GM12873 (cell line): ENCODE data around the gene COA3.

ENCODE experiments used
- CTCF ChIP-seq: IDR thresholded peaks from 2 replicates; pipeline ENCODE4 v1.5.1; 2012; ENCODE audit warnings: low read depth, mild to moderate bottlenecking, moderate library complexity, low read length, control low read depth; ENCODE audit not compliant: insufficient read depth; ENCODE audit errors: missing control alignments

The COA3 gene

GRCh38 chr17:42832213-42832933 lies 33.9 kb upstream of the COA3 start:
- TF ChIP-seq CTCF: no peak

- no peak for TF ChIP-seq CTCF
These were observed 32.5 kb upstream of the COA3 start for GRCh38 chr17:42830971-42831370.

GRCh38 chr17:42827472-42827871 lies 29.0 kb upstream of the COA3 start:
- TF ChIP-seq CTCF: no peak

- TF ChIP-seq CTCF: no peak
These were observed 22.7 kb upstream of the COA3 start for GRCh38 chr17:42821176-42821575.

GRCh38 chr17:42819939-42820535 lies 21.5 kb upstream of the COA3 start:
- peak; percentile 80 for TF ChIP-seq CTCF

- TF ChIP-seq CTCF: no peak
These were observed 19.9 kb upstream of the COA3 start for GRCh38 chr17:42818379-42818778.

- no peak for TF ChIP-seq CTCF
These were observed 19.4 kb upstream of the COA3 start for GRCh38 chr17:42817866-42818265.
